T-helper 1 cell (primary cell): ENCODE data around the gene RNFT1.
"Not testable (repeated sequence)": the region's sequence is repeated elsewhere in the genome, so short reads cannot be mapped to it uniquely, and the experiment has no call there.

Experiments used
- DNase-seq, 5 donors: peaks; one replicate each; pipeline ENCODE4 v3.0.0-alpha.2; 2012 to 2020
- total RNA-seq, 4 donors: gene quantifications; one replicate each; lab custom pipeline; 2026; lab: John Stamatoyannopoulos, UW

The RNFT1 gene, protein sequence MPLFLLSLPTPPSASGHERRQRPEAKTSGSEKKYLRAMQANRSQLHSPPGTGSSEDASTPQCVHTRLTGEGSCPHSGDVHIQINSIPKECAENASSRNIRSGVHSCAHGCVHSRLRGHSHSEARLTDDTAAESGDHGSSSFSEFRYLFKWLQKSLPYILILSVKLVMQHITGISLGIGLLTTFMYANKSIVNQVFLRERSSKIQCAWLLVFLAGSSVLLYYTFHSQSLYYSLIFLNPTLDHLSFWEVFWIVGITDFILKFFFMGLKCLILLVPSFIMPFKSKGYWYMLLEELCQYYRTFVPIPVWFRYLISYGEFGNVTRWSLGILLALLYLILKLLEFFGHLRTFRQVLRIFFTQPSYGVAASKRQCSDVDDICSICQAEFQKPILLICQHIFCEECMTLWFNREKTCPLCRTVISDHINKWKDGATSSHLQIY
- total RNA-seq: 7.6 to 14.8 (median 10.1) reads per million in 4 donors

- peak; percentile 77 to 87 (median 85) for DNase-seq
These were observed at the start of gene RNFT1 for GRCh38 chr17:59964482-59965328. RNFT1 (minus strand) TSS chr17:59964740; CDS start chr17:59964663, 77 bp downstream.

GRCh38 chr17:60009326-60009725, 44.8 kb upstream of the RNFT1 start:
- DNase-seq: not testable (repeated sequence)

GRCh38 chr17:60008377-60008776, 43.8 kb upstream of the RNFT1 start:
- DNase-seq: not testable (repeated sequence)

- no peak for DNase-seq
These were observed 41.6 kb upstream of the RNFT1 start for GRCh38 chr17:60006160-60006559.

DNA sequence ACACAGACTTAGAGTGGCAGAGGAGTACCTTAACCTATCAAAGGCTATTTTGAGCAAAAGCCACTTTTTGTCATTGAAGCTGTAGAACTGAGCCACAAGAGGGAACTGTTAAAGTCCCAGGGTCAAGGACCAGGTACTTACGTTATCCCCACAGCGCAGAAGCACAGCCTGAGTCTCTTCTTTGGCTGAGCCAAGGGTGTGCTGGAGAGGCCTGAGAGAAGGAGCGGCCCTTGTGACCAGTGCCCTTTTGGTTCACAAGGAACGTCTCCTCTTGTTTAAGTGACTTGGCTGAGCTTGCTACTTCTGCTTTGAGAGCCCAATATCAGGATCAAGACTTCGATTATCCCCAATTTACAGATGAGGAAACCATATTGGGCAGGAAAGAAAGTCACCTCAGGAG, 40.0 kb upstream of the RNFT1 start:
- DNase-seq: not testable (repeated sequence)

DNA sequence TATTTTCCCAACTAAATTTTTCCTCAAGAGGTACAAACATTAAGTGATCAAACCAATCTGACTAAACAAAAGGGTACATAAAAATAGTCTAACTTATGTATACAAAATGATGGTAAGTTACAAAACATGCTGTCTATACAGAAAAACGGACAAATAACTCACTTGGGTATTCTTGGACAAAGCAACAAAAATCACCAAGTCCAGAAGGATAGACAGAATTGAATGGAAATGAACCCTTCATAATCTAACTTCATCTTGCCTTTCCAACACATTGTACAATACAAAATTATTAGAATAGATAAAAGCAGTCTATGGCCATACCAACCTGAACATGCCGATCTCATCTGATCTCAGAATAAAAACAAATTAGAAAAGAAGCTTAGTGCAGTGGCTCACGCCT, 37.9 kb upstream of the RNFT1 start:
- not testable (repeated sequence) for DNase-seq

DNA sequence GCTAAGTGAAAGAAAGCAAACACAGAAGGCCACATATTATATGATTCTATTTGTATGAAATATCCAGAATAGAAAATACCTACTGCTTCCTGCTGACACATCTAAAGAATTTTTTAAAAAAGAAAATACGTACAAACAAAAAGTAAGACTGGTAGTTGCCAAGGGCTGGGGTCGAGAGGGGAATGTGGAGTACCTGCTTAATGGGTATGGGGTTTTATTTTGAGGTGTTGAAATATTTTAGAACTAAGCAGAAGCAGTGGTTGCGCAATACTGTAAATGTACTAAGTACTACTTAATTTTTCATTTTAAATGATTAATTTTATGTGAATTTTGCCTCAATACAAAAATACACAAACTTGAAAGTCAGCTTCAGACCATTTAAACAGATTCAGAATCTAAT, 32.1 kb upstream of the RNFT1 start:
- DNase-seq: not testable (repeated sequence)

DNA sequence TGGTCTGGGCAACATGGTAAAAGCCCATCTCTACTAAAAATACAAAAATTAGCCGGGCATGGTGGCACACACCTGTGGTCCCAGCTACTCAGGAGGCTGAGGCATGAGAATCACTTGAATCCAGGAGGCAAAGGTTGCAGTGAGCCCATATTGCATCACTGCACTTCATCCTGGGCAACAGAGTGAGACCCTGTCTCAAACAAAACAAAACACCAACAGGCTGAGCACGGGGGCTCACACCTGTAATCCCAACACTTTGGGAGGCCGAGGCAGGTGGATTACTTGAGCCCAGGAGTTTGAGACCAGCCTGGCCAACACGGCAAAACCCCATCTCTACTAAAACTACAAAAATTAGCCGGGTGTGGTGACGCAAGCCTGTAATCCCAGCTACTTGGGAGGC, 10.6 kb upstream of the RNFT1 start:
- DNase-seq: not testable (repeated sequence)

- not testable (repeated sequence) for DNase-seq
These were observed 8.9 kb upstream of the RNFT1 start for GRCh38 chr17:59973483-59973882.

- DNase-seq: no peak
These were observed 8.2 kb upstream of the RNFT1 start for GRCh38 chr17:59972778-59973177.

GRCh38 chr17:59971771-59972170, 7.2 kb upstream of the RNFT1 start:
- DNase-seq: not testable (repeated sequence)

- peak in 4 of 5 donors; percentile 17 to 34 (median 20) for DNase-seq
These were observed 630 bp downstream of the RNFT1 start for GRCh38 chr17:59963738-59964481.

GRCh38 chr17:59962739-59963318, 1.7 kb downstream of the RNFT1 start:
- DNase-seq: no peak

- DNase-seq: not testable (repeated sequence)
These were observed 5.0 kb downstream of the RNFT1 start for GRCh38 chr17:59959574-59959973.

GRCh38 chr17:59954856-59955255, 9.7 kb downstream of the RNFT1 start:
- DNase-seq: no peak

GRCh38 chr17:59950049-59950448, 14.5 kb downstream of the RNFT1 start:
- DNase-seq: no peak

DNA sequence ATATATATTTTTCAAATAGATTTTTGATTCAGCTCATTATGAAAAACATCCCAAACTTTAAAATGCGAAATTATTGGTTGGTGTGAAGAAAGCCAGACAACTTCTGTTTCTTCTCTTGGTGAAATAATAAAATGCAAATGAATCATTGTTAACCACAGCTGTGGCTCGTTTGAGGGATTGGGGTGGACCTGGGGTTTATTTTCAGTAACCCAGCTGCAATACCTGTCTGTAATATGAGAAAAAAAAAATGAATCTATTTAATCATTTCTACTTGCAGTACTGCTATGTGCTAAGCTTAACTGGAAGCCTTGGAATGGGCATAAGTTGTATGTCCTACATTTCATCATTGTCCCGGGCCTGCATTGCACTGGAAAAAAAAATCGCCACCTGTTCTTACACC, 17.2 kb downstream of the RNFT1 start:
- not testable (repeated sequence) for DNase-seq

GRCh38 chr17:59946433-59946832, 18.1 kb downstream of the RNFT1 start:
- not testable (repeated sequence) for DNase-seq

- DNase-seq: no peak
These were observed 23.4 kb downstream of the RNFT1 start for GRCh38 chr17:59941131-59941530.

- DNase-seq: peak in 1 of 5 donors; percentile 52
These were observed 23.8 kb downstream of the RNFT1 start for GRCh38 chr17:59940697-59941096.

DNA sequence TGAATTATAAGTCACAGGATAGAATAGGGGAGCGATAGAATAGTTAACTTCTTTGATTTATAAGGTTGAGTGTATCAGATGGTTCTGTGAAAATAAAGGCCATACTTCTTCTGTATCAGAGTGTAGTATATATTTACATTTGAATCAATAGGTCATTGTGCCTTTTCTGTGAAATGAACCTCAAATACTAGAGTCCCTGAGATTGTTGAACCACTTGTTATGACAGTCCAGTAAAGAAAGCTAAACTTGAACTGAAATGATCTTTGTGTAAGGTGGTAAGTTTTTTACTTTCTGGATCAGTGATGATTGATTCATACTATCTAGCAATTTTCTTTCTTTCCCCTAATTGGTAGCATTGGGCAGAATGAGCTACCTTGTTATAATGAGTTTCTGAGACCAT, 31.2 kb downstream of the RNFT1 start:
- DNase-seq: not testable (repeated sequence)

GRCh38 chr17:59930768-59931167, 33.8 kb downstream of the RNFT1 start:
- not testable (repeated sequence) for DNase-seq
